ENCODE measurements around the gene C1S.
"Not testable (repeated sequence)": the region's sequence is repeated elsewhere in the genome, so short reads cannot be mapped to it uniquely, and the experiment has no call there.

The C1S gene

GRCh38 chr12:7106082-7106481 lies 45.6 kb downstream of the C1S start:
- TF ChIP-seq TAF1 (IDR thresholded peaks at IDR 0.05; ENCODE audit: low read depth, low read length) (no peak), POU2F2 (IDR thresholded peaks at IDR 0.05; ENCODE audit: low read depth, low read length) (no peak), PAX5 (IDR thresholded peaks at IDR 0.05; ENCODE audit: insufficient read depth, low read length, severe bottlenecking) (no peak), SPI1 (IDR thresholded peaks at IDR 0.05; ENCODE audit: low read depth, low read length) (no peak), POLR2A (IDR thresholded peaks at IDR 0.05; ENCODE audit: low read depth, low read length) (no peak), POLR2AphosphoS5 (IDR thresholded peaks at IDR 0.05; ENCODE audit: low read depth, low read length) (no peak)
- DNase-seq (ENCODE audit: insufficient read length, low spot score) (no peak), FAIRE-seq (no peak)

GRCh38 chr12:7107181-7107580 lies 46.7 kb downstream of the C1S start:
- DNase-seq (ENCODE audit: insufficient read length, low spot score); FAIRE-seq: not testable (repeated sequence)

- TF ChIP-seq POLR2A (IDR thresholded peaks at IDR 0.05; ENCODE audit: low read depth, low read length) (no peak), POU2F2 (IDR thresholded peaks at IDR 0.05; ENCODE audit: low read depth, low read length) (no peak), PAX5 (IDR thresholded peaks at IDR 0.05; ENCODE audit: insufficient read depth, low read length, severe bottlenecking) (no peak)
- DNase-seq (ENCODE audit: insufficient read length, low spot score) (no peak), FAIRE-seq (peak; percentile 62)
Observed at GRCh38 chr12:7107636-7108002, 47.1 kb downstream of the C1S start.

- peak; percentile 79 for DNase-seq (ENCODE audit: insufficient read length, low spot score)
- peak; percentile 98 for FAIRE-seq
- peak; percentile 77 for TF ChIP-seq POU2F2 (IDR thresholded peaks at IDR 0.05; ENCODE audit: low read depth, low read length)
- peak; percentile 68; the same call in 1 of the 2 replicates for TF ChIP-seq TAF1 (IDR thresholded peaks at IDR 0.05; ENCODE audit: low read depth, low read length)
- peak; percentile 96 for TF ChIP-seq POLR2AphosphoS5 (IDR thresholded peaks at IDR 0.05; ENCODE audit: low read depth, low read length)
- no peak for TF ChIP-seq PAX5 (IDR thresholded peaks at IDR 0.05; ENCODE audit: insufficient read depth, low read length, severe bottlenecking)
- TF ChIP-seq SPI1 (IDR thresholded peaks at IDR 0.05; ENCODE audit: low read depth, low read length): peak; percentile 74
- TF ChIP-seq POLR2A (IDR thresholded peaks at IDR 0.05; ENCODE audit: low read depth, low read length): peak; percentile 98
Observed at GRCh38 chr12:7108003-7108795, 47.7 kb downstream of the C1S start.

- peak; percentile 79 for FAIRE-seq
- no peak for DNase-seq (ENCODE audit: insufficient read length, low spot score)
- TF ChIP-seq PAX5 (IDR thresholded peaks at IDR 0.05; ENCODE audit: insufficient read depth, low read length, severe bottlenecking) (no peak), SPI1 (IDR thresholded peaks at IDR 0.05; ENCODE audit: low read depth, low read length) (peak; percentile 76)
Observed at GRCh38 chr12:7108796-7109571, 48.5 kb downstream of the C1S start, which contains the start of gene C1RL. Gene C1RL (minus strand): TSS chr12:7109214. CDS start chr12:7109180, 34 bp downstream.

GRCh38 chr12:7109572-7109920 lies 49.0 kb downstream of the C1S start:
- DNase-seq (ENCODE audit: insufficient read length, low spot score) (no peak), FAIRE-seq (no peak)
- TF ChIP-seq TAF1 (IDR thresholded peaks at IDR 0.05; ENCODE audit: low read depth, low read length): no peak
- no peak for TF ChIP-seq PAX5 (IDR thresholded peaks at IDR 0.05; ENCODE audit: insufficient read depth, low read length, severe bottlenecking)
- no peak for TF ChIP-seq POU2F2 (IDR thresholded peaks at IDR 0.05; ENCODE audit: low read depth, low read length)
- TF ChIP-seq SPI1 (IDR thresholded peaks at IDR 0.05; ENCODE audit: low read depth, low read length): no peak
- no peak for TF ChIP-seq POLR2A (IDR thresholded peaks at IDR 0.05; ENCODE audit: low read depth, low read length)
- no peak for TF ChIP-seq POLR2AphosphoS5 (IDR thresholded peaks at IDR 0.05; ENCODE audit: low read depth, low read length)

GRCh38 chr12:7110661-7111060 lies 50.1 kb downstream of the C1S start:
- no peak for DNase-seq (ENCODE audit: insufficient read length, low spot score)
- no peak for TF ChIP-seq POLR2A (IDR thresholded peaks at IDR 0.05; ENCODE audit: low read depth, low read length)
- no peak for TF ChIP-seq POLR2AphosphoS5 (IDR thresholded peaks at IDR 0.05; ENCODE audit: low read depth, low read length)
- TF ChIP-seq POU2F2 (IDR thresholded peaks at IDR 0.05; ENCODE audit: low read depth, low read length): no peak
- TF ChIP-seq SPI1 (IDR thresholded peaks at IDR 0.05; ENCODE audit: low read depth, low read length): no peak
- no peak for TF ChIP-seq TAF1 (IDR thresholded peaks at IDR 0.05; ENCODE audit: low read depth, low read length)
- TF ChIP-seq PAX5 (IDR thresholded peaks at IDR 0.05; ENCODE audit: insufficient read depth, low read length, severe bottlenecking): no peak
- FAIRE-seq: no peak

- TF ChIP-seq POU2F2 (IDR thresholded peaks at IDR 0.05; ENCODE audit: low read depth, low read length) (no peak), POLR2A (IDR thresholded peaks at IDR 0.05; ENCODE audit: low read depth, low read length) (no peak), POLR2AphosphoS5 (IDR thresholded peaks at IDR 0.05; ENCODE audit: low read depth, low read length) (no peak), PAX5 (IDR thresholded peaks at IDR 0.05; ENCODE audit: insufficient read depth, low read length, severe bottlenecking) (no peak), TAF1 (IDR thresholded peaks at IDR 0.05; ENCODE audit: low read depth, low read length) (no peak), SPI1 (IDR thresholded peaks at IDR 0.05; ENCODE audit: low read depth, low read length) (no peak)
- FAIRE-seq (peak; percentile 9), DNase-seq (ENCODE audit: insufficient read length, low spot score) (no peak)
Observed at GRCh38 chr12:7112041-7112440, 51.5 kb downstream of the C1S start.

- FAIRE-seq (peak; percentile 74), DNase-seq (ENCODE audit: insufficient read length, low spot score) (no peak)
- TF ChIP-seq POLR2A (IDR thresholded peaks at IDR 0.05; ENCODE audit: low read depth, low read length): no peak
- no peak for TF ChIP-seq PAX5 (IDR thresholded peaks at IDR 0.05; ENCODE audit: insufficient read depth, low read length, severe bottlenecking)
- TF ChIP-seq TAF1 (IDR thresholded peaks at IDR 0.05; ENCODE audit: low read depth, low read length): no peak
- no peak; the same call in 1 of the 2 replicates for TF ChIP-seq SPI1 (IDR thresholded peaks at IDR 0.05; ENCODE audit: low read depth, low read length)
- TF ChIP-seq POU2F2 (IDR thresholded peaks at IDR 0.05; ENCODE audit: low read depth, low read length): no peak
- TF ChIP-seq POLR2AphosphoS5 (IDR thresholded peaks at IDR 0.05; ENCODE audit: low read depth, low read length): no peak
Observed at GRCh38 chr12:7113389-7113871, 52.9 kb downstream of the C1S start.

All from GM12891 (cell line).